GM23338 (cell line): ENCODE results near the gene LHX1. TPM values are rescaled to one million over a fixed set of nuclear protein-coding genes. Genes with fewer than 3 reads are reported as not detected.

ENCODE experiments used
- ATAC-seq: fragments of 200-7000 bp; cut with Tn5 transposase; 3 replicates; pipeline ENCODE4 v1.9.1; 2020
- DNase-seq: peaks from one replicate; pipeline ENCODE4 v3.0.0-alpha.2; 2015; ENCODE audit warnings: low spot score
- H2AFZ ChIP-seq: fragments of 200-600 bp; sonication (generic); 2 replicates; pipeline ENCODE4 v1.8.0; 2016; ENCODE audit warnings: antibody characterized with exemption, mild to moderate bottlenecking, moderate library complexity
- H3F3A ChIP-seq: fragments of 200-600 bp; sonication (generic); replicated peaks from 2 replicates; pipeline ENCODE4 v1.8.0; 2017; ENCODE audit warnings: antibody characterized with exemption, mixed run types, low read depth
- H3K27ac ChIP-seq: fragments of 200-600 bp; sonication (generic); 2 replicates; pipeline ENCODE4 v1.6.1; 2016; ENCODE audit warnings: low read depth
- H3K27me3 ChIP-seq: fragments of 200-600 bp; sonication (generic); 2 replicates; pipeline ENCODE4 v1.8.0; 2016; ENCODE audit warnings: mild to moderate bottlenecking, mixed run types, moderate library complexity; ENCODE audit not compliant: insufficient read depth
- H3K36me3 ChIP-seq: fragments of 200-600 bp; sonication (generic); 2 replicates; pipeline ENCODE4 v1.8.0; 2016; ENCODE audit warnings: mild to moderate bottlenecking; ENCODE audit not compliant: insufficient read depth
- H3K4me1 ChIP-seq: fragments of 200-600 bp; sonication (generic); 2 replicates; pipeline ENCODE4 v1.8.0; 2016; ENCODE audit warnings: mild to moderate bottlenecking, moderate library complexity; ENCODE audit not compliant: insufficient read depth
- H3K4me2 ChIP-seq: fragments of 200-600 bp; sonication (generic); 2 replicates; pipeline ENCODE4 v1.7.1; 2017; ENCODE audit warnings: mixed run types
- H3K4me3 ChIP-seq: fragments of 200-600 bp; sonication (generic); 2 replicates; pipeline ENCODE4 v1.6.1; 2016; ENCODE audit warnings: mixed run types
- H3K79me2 ChIP-seq: fragments of 200-600 bp; sonication (generic); replicated peaks from 2 replicates; pipeline ENCODE4 v1.8.0; 2017; ENCODE audit warnings: mild to moderate bottlenecking; ENCODE audit not compliant: insufficient read depth
- H3K9me2 ChIP-seq: fragments of 200-600 bp; sonication (generic); 2 replicates; pipeline ENCODE4 v1.8.0; 2017; ENCODE audit not compliant: insufficient read depth
- H4K20me1 ChIP-seq: fragments of 200-600 bp; sonication (generic); replicated peaks from 2 replicates; pipeline ENCODE4 v1.8.0; 2017; ENCODE audit warnings: mild to moderate bottlenecking; ENCODE audit not compliant: insufficient read depth
- H3K27ac Mint-ChIP-seq: 2 replicates; pipeline ENCODE4 v1.8.0; 2020; ENCODE audit warnings: inconsistent platforms, mild to moderate bottlenecking, moderate library complexity, mixed read lengths
- H3K27me3 Mint-ChIP-seq: 3 replicates; pipeline ENCODE4 v1.8.0; 2022; ENCODE audit warnings: low read depth, mild to moderate bottlenecking, moderate library complexity, mixed read lengths, inconsistent platforms; ENCODE audit not compliant: insufficient read depth, poor library complexity
- H3K36me3 Mint-ChIP-seq: 3 replicates; pipeline ENCODE4 v1.8.0; 2021; ENCODE audit warnings: low read depth, mild to moderate bottlenecking, inconsistent platforms, moderate library complexity, mixed read lengths
- H3K4me1 Mint-ChIP-seq: 3 replicates; pipeline ENCODE4 v1.8.0; 2020; ENCODE audit warnings: mild to moderate bottlenecking, inconsistent platforms, mixed read lengths
- H3K4me3 Mint-ChIP-seq: 3 replicates; pipeline ENCODE4 v1.8.0; 2021; ENCODE audit warnings: moderate library complexity, mild to moderate bottlenecking, inconsistent platforms, mixed read lengths
- H3K9me3 Mint-ChIP-seq: 3 replicates; pipeline ENCODE4 v1.8.0; 2020; ENCODE audit warnings: moderate library complexity, mild to moderate bottlenecking, inconsistent platforms, mixed read lengths
- CREB1 ChIP-seq: fragments of 250-450 bp; sonication (Bioruptor Pico); IDR thresholded peaks from 2 replicates; pipeline ENCODE4 v1.5.0; 2020; ENCODE audit warnings: low read depth, mild to moderate bottlenecking, moderate library complexity
- CTCF ChIP-seq, 2 experiments: fragments of 200-600 bp in 1 of 2; sonication (generic) in 1 of 2; conservative IDR thresholded peaks; 2 replicates each; pipeline versions ENCODE4 v1.5.1 to v1.6.1; 2016 to 2017; ENCODE audit warnings: antibody characterized with exemption in 2 of 2, low read depth in 2 of 2, mild to moderate bottlenecking in 2 of 2, moderate library complexity in 1 of 2
- EZH2 ChIP-seq: fragments of 200-600 bp; sonication (generic); IDR thresholded peaks from one replicate; pipeline ENCODE4 v1.8.0; 2017; ENCODE audit warnings: antibody characterized with exemption, mild to moderate bottlenecking, low read depth; ENCODE audit not compliant: unreplicated experiment
- EZH2phosphoT487 ChIP-seq: fragments of 200-600 bp; sonication (generic); IDR thresholded peaks from one replicate; pipeline ENCODE4 v1.8.1; 2018; ENCODE audit warnings: antibody characterized with exemption; ENCODE audit not compliant: unreplicated experiment
- JUNB ChIP-seq: IDR thresholded peaks from one replicate; pipeline ENCODE4 v1.6.1; 2016; ENCODE audit warnings: antibody characterized with exemption; ENCODE audit not compliant: unreplicated experiment
- NANOG ChIP-seq: IDR thresholded peaks from 2 replicates; pipeline ENCODE4 v1.6.1; 2016; ENCODE audit warnings: antibody characterized with exemption, borderline replicate concordance
- POLR2AphosphoS5 ChIP-seq: IDR thresholded peaks from 2 replicates; pipeline ENCODE4 v1.6.1; 2016; ENCODE audit warnings: antibody characterized with exemption, low read depth
- REST ChIP-seq: IDR thresholded peaks from one replicate; pipeline ENCODE4 v1.6.1; 2018; ENCODE audit warnings: antibody characterized with exemption; ENCODE audit not compliant: unreplicated experiment
- ZNF114 ChIP-seq: fragments of 250-450 bp; sonication (Bioruptor Pico); IDR thresholded peaks from 2 replicates; pipeline ENCODE4 v1.5.0; 2020; ENCODE audit warnings: mild to moderate bottlenecking, moderate library complexity
- ZNF331 ChIP-seq: fragments of 250-450 bp; sonication (Bioruptor Pico); IDR thresholded peaks from 2 replicates; pipeline ENCODE4 v1.5.0; 2020; ENCODE audit warnings: low read depth, mild to moderate bottlenecking, moderate library complexity
- polyA plus RNA-seq: library from polyadenylated mRNA; unstranded; fragments of >200 nt; fragmentation: Nextera tagmentation; extraction: Ambion mirVana; gene quantifications from 2 replicates; pipeline ENCODE4 v1.2.1, GENCODE V29; 2016
- total RNA-seq: library from RNA; depleted of rRNA; stranded (reverse); fragments of >200 nt; shearing (Covaris generic); gene quantifications from 2 replicates; pipeline ENCODE4 v1.2.3, GENCODE V29; 2014
- TF ChIP-seq, protein P1 (sequence below): fragments of 250-450 bp; sonication (Bioruptor Pico); IDR thresholded peaks from 2 replicates; pipeline ENCODE4 v1.5.0; 2020; ENCODE audit warnings: mild to moderate bottlenecking, moderate library complexity

The LHX1 gene
- total and polyA plus RNA-seq, 2 experiments from 2014 or later: 0.52 to 0.74 TPM

- no peaks in the 10 kb centered on the region for H3K36me3 ChIP-seq
- Mint-ChIP-seq H3K36me3 (no peaks in the 10 kb centered on the region), H3K9me3 (no peaks in the 10 kb centered on the region), H3K4me1 (peaks cover 34% of the 10 kb centered on the region), H3K4me3 (no peak overlapping the region), H3K27me3 (no peaks in the 10 kb centered on the region), H3K27ac (no peak overlapping the region)
- H3K79me2 ChIP-seq: peaks cover 34% of the 10 kb centered on the region
- peaks cover 11% of the 10 kb centered on the region for H4K20me1 ChIP-seq
- ATAC-seq (no peak), DNase-seq (no peak)
- no peak overlapping the region for H2AFZ ChIP-seq
- no peak for TF ChIP-seq EZH2
- TF ChIP-seq, protein P1, sequence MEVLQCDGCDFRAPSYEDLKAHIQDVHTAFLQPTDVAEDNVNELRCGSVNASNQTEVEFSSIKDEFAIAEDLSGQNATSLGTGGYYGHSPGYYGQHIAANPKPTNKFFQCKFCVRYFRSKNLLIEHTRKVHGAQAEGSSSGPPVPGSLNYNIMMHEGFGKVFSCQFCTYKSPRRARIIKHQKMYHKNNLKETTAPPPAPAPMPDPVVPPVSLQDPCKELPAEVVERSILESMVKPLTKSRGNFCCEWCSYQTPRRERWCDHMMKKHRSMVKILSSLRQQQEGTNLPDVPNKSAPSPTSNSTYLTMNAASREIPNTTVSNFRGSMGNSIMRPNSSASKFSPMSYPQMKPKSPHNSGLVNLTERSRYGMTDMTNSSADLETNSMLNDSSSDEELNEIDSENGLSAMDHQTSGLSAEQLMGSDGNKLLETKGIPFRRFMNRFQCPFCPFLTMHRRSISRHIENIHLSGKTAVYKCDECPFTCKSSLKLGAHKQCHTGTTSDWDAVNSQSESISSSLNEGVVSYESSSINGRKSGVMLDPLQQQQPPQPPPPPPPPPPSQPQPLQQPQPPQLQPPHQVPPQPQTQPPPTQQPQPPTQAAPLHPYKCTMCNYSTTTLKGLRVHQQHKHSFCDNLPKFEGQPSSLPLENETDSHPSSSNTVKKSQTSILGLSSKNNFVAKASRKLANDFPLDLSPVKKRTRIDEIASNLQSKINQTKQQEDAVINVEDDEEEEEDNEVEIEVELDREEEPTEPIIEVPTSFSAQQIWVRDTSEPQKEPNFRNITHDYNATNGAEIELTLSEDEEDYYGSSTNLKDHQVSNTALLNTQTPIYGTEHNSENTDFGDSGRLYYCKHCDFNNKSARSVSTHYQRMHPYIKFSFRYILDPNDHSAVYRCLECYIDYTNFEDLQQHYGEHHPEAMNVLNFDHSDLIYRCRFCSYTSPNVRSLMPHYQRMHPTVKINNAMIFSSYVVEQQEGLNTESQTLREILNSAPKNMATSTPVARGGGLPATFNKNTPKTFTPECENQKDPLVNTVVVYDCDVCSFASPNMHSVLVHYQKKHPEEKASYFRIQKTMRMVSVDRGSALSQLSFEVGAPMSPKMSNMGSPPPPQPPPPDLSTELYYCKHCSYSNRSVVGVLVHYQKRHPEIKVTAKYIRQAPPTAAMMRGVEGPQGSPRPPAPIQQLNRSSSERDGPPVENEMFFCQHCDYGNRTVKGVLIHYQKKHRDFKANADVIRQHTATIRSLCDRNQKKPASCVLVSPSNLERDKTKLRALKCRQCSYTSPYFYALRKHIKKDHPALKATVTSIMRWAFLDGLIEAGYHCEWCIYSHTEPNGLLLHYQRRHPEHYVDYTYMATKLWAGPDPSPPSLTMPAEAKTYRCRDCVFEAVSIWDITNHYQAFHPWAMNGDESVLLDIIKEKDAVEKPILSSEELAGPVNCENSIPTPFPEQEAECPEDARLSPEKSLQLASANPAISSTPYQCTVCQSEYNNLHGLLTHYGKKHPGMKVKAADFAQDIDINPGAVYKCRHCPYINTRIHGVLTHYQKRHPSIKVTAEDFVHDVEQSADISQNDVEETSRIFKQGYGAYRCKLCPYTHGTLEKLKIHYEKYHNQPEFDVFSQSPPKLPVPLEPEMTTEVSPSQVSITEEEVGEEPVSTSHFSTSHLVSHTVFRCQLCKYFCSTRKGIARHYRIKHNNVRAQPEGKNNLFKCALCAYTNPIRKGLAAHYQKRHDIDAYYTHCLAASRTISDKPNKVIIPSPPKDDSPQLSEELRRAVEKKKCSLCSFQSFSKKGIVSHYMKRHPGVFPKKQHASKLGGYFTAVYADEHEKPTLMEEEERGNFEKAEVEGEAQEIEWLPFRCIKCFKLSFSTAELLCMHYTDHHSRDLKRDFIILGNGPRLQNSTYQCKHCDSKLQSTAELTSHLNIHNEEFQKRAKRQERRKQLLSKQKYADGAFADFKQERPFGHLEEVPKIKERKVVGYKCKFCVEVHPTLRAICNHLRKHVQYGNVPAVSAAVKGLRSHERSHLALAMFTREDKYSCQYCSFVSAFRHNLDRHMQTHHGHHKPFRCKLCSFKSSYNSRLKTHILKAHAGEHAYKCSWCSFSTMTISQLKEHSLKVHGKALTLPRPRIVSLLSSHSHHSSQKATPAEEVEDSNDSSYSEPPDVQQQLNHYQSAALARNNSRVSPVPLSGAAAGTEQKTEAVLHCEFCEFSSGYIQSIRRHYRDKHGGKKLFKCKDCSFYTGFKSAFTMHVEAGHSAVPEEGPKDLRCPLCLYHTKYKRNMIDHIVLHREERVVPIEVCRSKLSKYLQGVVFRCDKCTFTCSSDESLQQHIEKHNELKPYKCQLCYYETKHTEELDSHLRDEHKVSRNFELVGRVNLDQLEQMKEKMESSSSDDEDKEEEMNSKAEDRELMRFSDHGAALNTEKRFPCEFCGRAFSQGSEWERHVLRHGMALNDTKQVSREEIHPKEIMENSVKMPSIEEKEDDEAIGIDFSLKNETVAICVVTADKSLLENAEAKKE (CRISPR knock-in tag): no peak
- TF ChIP-seq POLR2AphosphoS5: no peak
- TF ChIP-seq JUNB: no peak
- TF ChIP-seq ZNF114 (CRISPR knock-in tag): no peak
- TF ChIP-seq REST: no peak
- no peak for TF ChIP-seq ZNF331 (CRISPR knock-in tag)
- TF ChIP-seq EZH2phosphoT487: no peak
- TF ChIP-seq CREB1 (CRISPR knock-in tag): no peak
- no peak for TF ChIP-seq CTCF (conservative IDR thresholded peaks at IDR 0.05; ENCODE audit: low read depth in 2 of 2)
- no peak for TF ChIP-seq NANOG
- H3F3A ChIP-seq: no peaks in the 10 kb centered on the region
- no peak overlapping the region for H3K27ac ChIP-seq
- no peak overlapping the region for H3K4me3 ChIP-seq
- no peaks in the 10 kb centered on the region for H3K9me2 ChIP-seq
- no peaks in the 10 kb centered on the region for H3K27me3 ChIP-seq
- H3K4me1 ChIP-seq: peaks cover 9% of the 10 kb centered on the region
- no peak overlapping the region for H3K4me2 ChIP-seq
Observed at GRCh38 chr17:36975922-36976515, 38.7 kb downstream of the LHX1 start.
